Measurements from ENCODE around the gene ASIC1. TPM values are rescaled to one million over a fixed set of nuclear protein-coding genes. Genes with fewer than 3 reads are reported as not detected.

The ASIC1 gene
- total and polyA plus RNA-seq, 2 experiments from 2014 or later: 0.76 to 1.5 TPM

DNA sequence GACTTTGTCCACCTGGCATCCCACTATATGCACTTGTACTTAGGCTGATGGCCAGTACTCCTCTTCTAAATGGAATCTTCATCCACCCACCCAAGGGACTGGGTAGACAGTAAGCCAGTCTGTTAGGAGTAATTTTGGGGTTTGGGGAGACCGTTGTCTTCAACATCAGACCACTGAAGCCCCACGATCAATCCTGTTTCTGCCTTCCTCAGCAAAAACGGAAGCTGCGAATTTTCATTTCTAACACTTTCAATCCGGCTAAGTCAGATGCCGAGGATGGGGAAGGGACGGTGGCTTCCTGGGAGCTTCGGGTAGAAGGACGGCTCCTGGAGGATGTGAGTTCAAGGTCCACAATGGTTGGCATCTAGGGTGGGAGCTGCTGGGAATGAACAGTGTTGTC, 29.8 kb downstream of the ASIC1 start (continued):
- TF ChIP-seq, protein P1, sequence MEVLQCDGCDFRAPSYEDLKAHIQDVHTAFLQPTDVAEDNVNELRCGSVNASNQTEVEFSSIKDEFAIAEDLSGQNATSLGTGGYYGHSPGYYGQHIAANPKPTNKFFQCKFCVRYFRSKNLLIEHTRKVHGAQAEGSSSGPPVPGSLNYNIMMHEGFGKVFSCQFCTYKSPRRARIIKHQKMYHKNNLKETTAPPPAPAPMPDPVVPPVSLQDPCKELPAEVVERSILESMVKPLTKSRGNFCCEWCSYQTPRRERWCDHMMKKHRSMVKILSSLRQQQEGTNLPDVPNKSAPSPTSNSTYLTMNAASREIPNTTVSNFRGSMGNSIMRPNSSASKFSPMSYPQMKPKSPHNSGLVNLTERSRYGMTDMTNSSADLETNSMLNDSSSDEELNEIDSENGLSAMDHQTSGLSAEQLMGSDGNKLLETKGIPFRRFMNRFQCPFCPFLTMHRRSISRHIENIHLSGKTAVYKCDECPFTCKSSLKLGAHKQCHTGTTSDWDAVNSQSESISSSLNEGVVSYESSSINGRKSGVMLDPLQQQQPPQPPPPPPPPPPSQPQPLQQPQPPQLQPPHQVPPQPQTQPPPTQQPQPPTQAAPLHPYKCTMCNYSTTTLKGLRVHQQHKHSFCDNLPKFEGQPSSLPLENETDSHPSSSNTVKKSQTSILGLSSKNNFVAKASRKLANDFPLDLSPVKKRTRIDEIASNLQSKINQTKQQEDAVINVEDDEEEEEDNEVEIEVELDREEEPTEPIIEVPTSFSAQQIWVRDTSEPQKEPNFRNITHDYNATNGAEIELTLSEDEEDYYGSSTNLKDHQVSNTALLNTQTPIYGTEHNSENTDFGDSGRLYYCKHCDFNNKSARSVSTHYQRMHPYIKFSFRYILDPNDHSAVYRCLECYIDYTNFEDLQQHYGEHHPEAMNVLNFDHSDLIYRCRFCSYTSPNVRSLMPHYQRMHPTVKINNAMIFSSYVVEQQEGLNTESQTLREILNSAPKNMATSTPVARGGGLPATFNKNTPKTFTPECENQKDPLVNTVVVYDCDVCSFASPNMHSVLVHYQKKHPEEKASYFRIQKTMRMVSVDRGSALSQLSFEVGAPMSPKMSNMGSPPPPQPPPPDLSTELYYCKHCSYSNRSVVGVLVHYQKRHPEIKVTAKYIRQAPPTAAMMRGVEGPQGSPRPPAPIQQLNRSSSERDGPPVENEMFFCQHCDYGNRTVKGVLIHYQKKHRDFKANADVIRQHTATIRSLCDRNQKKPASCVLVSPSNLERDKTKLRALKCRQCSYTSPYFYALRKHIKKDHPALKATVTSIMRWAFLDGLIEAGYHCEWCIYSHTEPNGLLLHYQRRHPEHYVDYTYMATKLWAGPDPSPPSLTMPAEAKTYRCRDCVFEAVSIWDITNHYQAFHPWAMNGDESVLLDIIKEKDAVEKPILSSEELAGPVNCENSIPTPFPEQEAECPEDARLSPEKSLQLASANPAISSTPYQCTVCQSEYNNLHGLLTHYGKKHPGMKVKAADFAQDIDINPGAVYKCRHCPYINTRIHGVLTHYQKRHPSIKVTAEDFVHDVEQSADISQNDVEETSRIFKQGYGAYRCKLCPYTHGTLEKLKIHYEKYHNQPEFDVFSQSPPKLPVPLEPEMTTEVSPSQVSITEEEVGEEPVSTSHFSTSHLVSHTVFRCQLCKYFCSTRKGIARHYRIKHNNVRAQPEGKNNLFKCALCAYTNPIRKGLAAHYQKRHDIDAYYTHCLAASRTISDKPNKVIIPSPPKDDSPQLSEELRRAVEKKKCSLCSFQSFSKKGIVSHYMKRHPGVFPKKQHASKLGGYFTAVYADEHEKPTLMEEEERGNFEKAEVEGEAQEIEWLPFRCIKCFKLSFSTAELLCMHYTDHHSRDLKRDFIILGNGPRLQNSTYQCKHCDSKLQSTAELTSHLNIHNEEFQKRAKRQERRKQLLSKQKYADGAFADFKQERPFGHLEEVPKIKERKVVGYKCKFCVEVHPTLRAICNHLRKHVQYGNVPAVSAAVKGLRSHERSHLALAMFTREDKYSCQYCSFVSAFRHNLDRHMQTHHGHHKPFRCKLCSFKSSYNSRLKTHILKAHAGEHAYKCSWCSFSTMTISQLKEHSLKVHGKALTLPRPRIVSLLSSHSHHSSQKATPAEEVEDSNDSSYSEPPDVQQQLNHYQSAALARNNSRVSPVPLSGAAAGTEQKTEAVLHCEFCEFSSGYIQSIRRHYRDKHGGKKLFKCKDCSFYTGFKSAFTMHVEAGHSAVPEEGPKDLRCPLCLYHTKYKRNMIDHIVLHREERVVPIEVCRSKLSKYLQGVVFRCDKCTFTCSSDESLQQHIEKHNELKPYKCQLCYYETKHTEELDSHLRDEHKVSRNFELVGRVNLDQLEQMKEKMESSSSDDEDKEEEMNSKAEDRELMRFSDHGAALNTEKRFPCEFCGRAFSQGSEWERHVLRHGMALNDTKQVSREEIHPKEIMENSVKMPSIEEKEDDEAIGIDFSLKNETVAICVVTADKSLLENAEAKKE (CRISPR knock-in tag; IDR thresholded peaks at IDR 0.05): no peak
- TF ChIP-seq, protein P2, sequence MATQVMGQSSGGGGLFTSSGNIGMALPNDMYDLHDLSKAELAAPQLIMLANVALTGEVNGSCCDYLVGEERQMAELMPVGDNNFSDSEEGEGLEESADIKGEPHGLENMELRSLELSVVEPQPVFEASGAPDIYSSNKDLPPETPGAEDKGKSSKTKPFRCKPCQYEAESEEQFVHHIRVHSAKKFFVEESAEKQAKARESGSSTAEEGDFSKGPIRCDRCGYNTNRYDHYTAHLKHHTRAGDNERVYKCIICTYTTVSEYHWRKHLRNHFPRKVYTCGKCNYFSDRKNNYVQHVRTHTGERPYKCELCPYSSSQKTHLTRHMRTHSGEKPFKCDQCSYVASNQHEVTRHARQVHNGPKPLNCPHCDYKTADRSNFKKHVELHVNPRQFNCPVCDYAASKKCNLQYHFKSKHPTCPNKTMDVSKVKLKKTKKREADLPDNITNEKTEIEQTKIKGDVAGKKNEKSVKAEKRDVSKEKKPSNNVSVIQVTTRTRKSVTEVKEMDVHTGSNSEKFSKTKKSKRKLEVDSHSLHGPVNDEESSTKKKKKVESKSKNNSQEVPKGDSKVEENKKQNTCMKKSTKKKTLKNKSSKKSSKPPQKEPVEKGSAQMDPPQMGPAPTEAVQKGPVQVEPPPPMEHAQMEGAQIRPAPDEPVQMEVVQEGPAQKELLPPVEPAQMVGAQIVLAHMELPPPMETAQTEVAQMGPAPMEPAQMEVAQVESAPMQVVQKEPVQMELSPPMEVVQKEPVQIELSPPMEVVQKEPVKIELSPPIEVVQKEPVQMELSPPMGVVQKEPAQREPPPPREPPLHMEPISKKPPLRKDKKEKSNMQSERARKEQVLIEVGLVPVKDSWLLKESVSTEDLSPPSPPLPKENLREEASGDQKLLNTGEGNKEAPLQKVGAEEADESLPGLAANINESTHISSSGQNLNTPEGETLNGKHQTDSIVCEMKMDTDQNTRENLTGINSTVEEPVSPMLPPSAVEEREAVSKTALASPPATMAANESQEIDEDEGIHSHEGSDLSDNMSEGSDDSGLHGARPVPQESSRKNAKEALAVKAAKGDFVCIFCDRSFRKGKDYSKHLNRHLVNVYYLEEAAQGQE (IDR thresholded peaks at IDR 0.05; ENCODE audit: unreplicated experiment): no peak
- TF ChIP-seq, protein P3, sequence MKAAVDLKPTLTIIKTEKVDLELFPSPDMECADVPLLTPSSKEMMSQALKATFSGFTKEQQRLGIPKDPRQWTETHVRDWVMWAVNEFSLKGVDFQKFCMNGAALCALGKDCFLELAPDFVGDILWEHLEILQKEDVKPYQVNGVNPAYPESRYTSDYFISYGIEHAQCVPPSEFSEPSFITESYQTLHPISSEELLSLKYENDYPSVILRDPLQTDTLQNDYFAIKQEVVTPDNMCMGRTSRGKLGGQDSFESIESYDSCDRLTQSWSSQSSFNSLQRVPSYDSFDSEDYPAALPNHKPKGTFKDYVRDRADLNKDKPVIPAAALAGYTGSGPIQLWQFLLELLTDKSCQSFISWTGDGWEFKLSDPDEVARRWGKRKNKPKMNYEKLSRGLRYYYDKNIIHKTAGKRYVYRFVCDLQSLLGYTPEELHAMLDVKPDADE (IDR thresholded peaks at IDR 0.05): no peak
- TF ChIP-seq ZNF114 (CRISPR knock-in tag; IDR thresholded peaks at IDR 0.05) (no peak), STAT1 (IDR thresholded peaks at IDR 0.05; ENCODE audit: unreplicated experiment) (no peak)
